GM12878 (cell line): ENCODE measurements around the gene CAMK2D. TPM values are rescaled to one million over a fixed set of nuclear protein-coding genes. Genes with fewer than 3 reads are reported as not detected.

Experiments
- ATAC-seq: fragments of 200-7000 bp; cut with Tn5 transposase; 3 replicates; pipeline ENCODE4 v1.9.1; 2020; ENCODE audit warnings: mild to moderate bottlenecking, moderate library complexity
- BruUV-seq: library from RNA; stranded (reverse); fragments of 400-500 nt; replicated peaks from 2 replicates; lab custom pipeline; 2021; lab: Mats Ljungman, UMichigan
- CTCF ChIA-PET: fragments of 300-600 bp; sonication (Branson Sonifier 250); formaldehyde crosslinking; extraction: SDS; loops from one replicate; lab custom pipeline; 2021; ENCODE audit warnings: inconsistent platforms; lab: Yijun Ruan, JAX
- POLR2A ChIA-PET: fragments of 350-600 bp; formaldehyde crosslinking; extraction: SDS; loops from one replicate; lab custom pipeline; 2021; ENCODE audit warnings: inconsistent platforms; lab: Charles Lee
- RAD21 ChIA-PET: fragments of 300-600 bp; sonication (Branson Sonifier 250); formaldehyde crosslinking; loops from one replicate; lab custom pipeline; 2023; ENCODE audit warnings: antibody characterized with exemption; ENCODE audit not compliant: unreplicated experiment; lab: Charles Lee
- SMC1A ChIA-PET: fragments of 300-600 bp; sonication (Branson Sonifier 250); formaldehyde crosslinking; loops from one replicate; lab custom pipeline; 2023; ENCODE audit not compliant: unreplicated experiment, uncharacterized antibody; lab: Charles Lee
- DNase-seq: peaks from one replicate; pipeline ENCODE4 v3.0.0-alpha.2; 2011; ENCODE audit warnings: low read depth, low spot score
- FAIRE-seq: peaks from 3 replicates; lab custom pipeline; 2011; peaks lifted over from hg19 to GRCh38; lab: Jason Lieb, UNC
- H2AFZ ChIP-seq: 2 replicates; pipeline ENCODE4 v1.6.0; 2011; ENCODE audit warnings: low read depth, low read length, control low read depth; ENCODE audit not compliant: control insufficient read depth
- H3K27ac ChIP-seq: 2 replicates; pipeline ENCODE4 v1.5.1; 2011; ENCODE audit warnings: control low read depth; ENCODE audit not compliant: control insufficient read depth, insufficient read depth
- H3K27me3 ChIP-seq, 2 experiments: replicated peaks in 1 of 2; 2 replicates each; pipeline versions ENCODE4 v1.6.0 to v1.6.1; 2011; ENCODE audit warnings: low read length in 1 of 2; ENCODE audit not compliant: control insufficient read depth in 2 of 2, insufficient read depth in 2 of 2
- H3K36me3 ChIP-seq, 2 experiments: 2 replicates each; pipeline ENCODE4 v1.5.1; 2011; ENCODE audit warnings: low read length in 1 of 2; ENCODE audit not compliant: control insufficient read depth in 2 of 2, insufficient read depth in 2 of 2
- H3K4me1 ChIP-seq: 2 replicates; pipeline ENCODE4 v1.6.1; 2011; ENCODE audit warnings: mild to moderate bottlenecking, low read length, moderate library complexity, mixed read lengths; ENCODE audit not compliant: control insufficient read depth, insufficient read depth
- H3K4me2 ChIP-seq: 2 replicates; pipeline ENCODE4 v1.6.0; 2011; ENCODE audit warnings: control low read depth; ENCODE audit not compliant: control insufficient read depth, insufficient read depth
- H3K4me3 ChIP-seq: fragments of 200-600 bp; sonication (generic); 2 replicates; pipeline ENCODE4 v1.5.1; 2016
- H3K79me2 ChIP-seq: 2 replicates; pipeline ENCODE4 v1.6.0; 2011; ENCODE audit warnings: low read length; ENCODE audit not compliant: control insufficient read depth, insufficient read depth
- H3K9ac ChIP-seq: 2 replicates; pipeline ENCODE4 v1.8.0; 2011; ENCODE audit warnings: low read length, control low read depth, mixed read lengths; ENCODE audit not compliant: control insufficient read depth, insufficient read depth
- H3K9me3 ChIP-seq: replicated peaks from 3 replicates; pipeline ENCODE4 v1.5.1; 2011; ENCODE audit warnings: mild to moderate bottlenecking, low read length; ENCODE audit not compliant: control insufficient read depth, insufficient read depth
- H4K20me1 ChIP-seq: 2 replicates; pipeline ENCODE4 v1.6.0; 2011; ENCODE audit not compliant: control insufficient read depth, insufficient read depth
- ATF3 ChIP-seq: IDR thresholded peaks from 2 replicates; pipeline ENCODE4 v1.6.1; 2011; ENCODE audit warnings: low read depth, mild to moderate bottlenecking, low read length, moderate library complexity, borderline replicate concordance; ENCODE audit errors: extremely low read depth
- ELK1 ChIP-seq: IDR thresholded peaks from 2 replicates; pipeline ENCODE4 v1.6.1; 2012; ENCODE audit warnings: low read depth, low read length, improper control_type of control experiment
- HDAC2 ChIP-seq: fragments of 200-600 bp; sonication (generic); IDR thresholded peaks from 2 replicates; pipeline ENCODE4 v1.6.1; 2017
- IRF5 ChIP-seq: fragments of 450-650 bp; IDR thresholded peaks from 2 replicates; pipeline ENCODE4 v1.6.1; 2017; ENCODE audit warnings: borderline replicate concordance
- KDM1A ChIP-seq: fragments of 200-600 bp; sonication (generic); IDR thresholded peaks from 2 replicates; pipeline ENCODE4 v1.6.1; 2016; ENCODE audit warnings: borderline replicate concordance
- MTA2 ChIP-seq: fragments of 450-650 bp; IDR thresholded peaks from 2 replicates; pipeline ENCODE4 v1.6.1; 2016; ENCODE audit warnings: low read depth, mild to moderate bottlenecking, moderate library complexity
- ZSCAN29 ChIP-seq: fragments of 450-650 bp; IDR thresholded peaks from 2 replicates; pipeline ENCODE4 v1.6.1; 2017; ENCODE audit warnings: mild to moderate bottlenecking, moderate library complexity
- WGBS: methylation state at CpG from one replicate; pipeline ENCODE4 v1.1.6; 2016; ENCODE audit warnings: low lambda C conversion rate; ENCODE audit not compliant: insufficient replicate concordance, insufficient coverage; ENCODE audit errors: missing lambda C conversion rate; 5-methylcytosine and 5-hydroxymethylcytosine counted together
- in situ Hi-C: fragments of 300-500 bp; cut with MboI; formaldehyde crosslinking; loops from 9 replicates; pipeline ENCODE4 v1.14.3; 2018; ENCODE audit warnings: mixed read lengths
- intact Hi-C: fragments of 100-400 bp; cut with micrococcal nuclease; formaldehyde crosslinking; loops from one replicate; pipeline ENCODE4 v1.14.2; 2022; ENCODE audit not compliant: unreplicated experiment
- polyA plus RNA-seq, 11 experiments: library from polyadenylated mRNA; depleted of rRNA in 4 of 11; unstranded in 6 of 11; stranded (reverse) in 5 of 11; fragments of >200 nt; fragmentation: Nextera tagmentation in 4 of 11; fragmentation: Illumina TruSeq in 1 of 11; extraction: Ambion mirVana in 4 of 11; extraction: Trizol in 1 of 11; gene quantifications; 1 replicate in 1 of 11; 2 replicates in 10 of 11; pipeline versions ENCODE4 v1.2.1 to v1.2.3, GENCODE V29; 2011 to 2016; ENCODE audit warnings: inconsistent platforms in 2 of 11, missing spikeins in 2 of 11, low read depth in 1 of 11
- total RNA-seq, 4 experiments: library from RNA; depleted of rRNA in 3 of 4; stranded (reverse); fragments of >200 nt in 3 of 4; fragmentation: Illumina TruSeq in 1 of 4; extraction: Trizol in 1 of 4; gene quantifications; 2 replicates each; pipeline versions ENCODE4 v1.2.1 to v1.2.3, GENCODE V29; 2013 to 2021

Gene CAMK2D
- total and polyA plus RNA-seq, 10 of the 15 experiments (the other 5 are each of a cell fraction or from before 2014, with no cell fraction given): 6.9 to 88.5 (median 12.9) TPM

GRCh38 chr4:113502906-113503305 lies 258.6 kb downstream of the CAMK2D start:
- POLR2A ChIA-PET: no interaction called here
- CTCF ChIA-PET: no interaction called here
- Histone ChIP-seq H3K9me3 (no peaks in the 10 kb centered on the region), H3K79me2 (no peaks in the 10 kb centered on the region), H3K4me3 (no peak overlapping the region), H3K9ac (no peak overlapping the region), H3K36me3 (peaks cover 2 to 5% of the 10 kb centered on the region in 2 experiments; a peak in 3 of 4 replicates), H3K4me1 (no peaks in the 10 kb centered on the region), H4K20me1 (no peaks in the 10 kb centered on the region), H3K27ac (no peak overlapping the region), H3K27me3 (no peaks in the 10 kb centered on the region), H3K4me2 (no peak overlapping the region), H2AFZ (no peak overlapping the region)
- FAIRE-seq (no peak), DNase-seq (no peak), ATAC-seq (no peak)
- in situ Hi-C loops (no loop called here), intact Hi-C loops (no loop called here)
- RAD21 ChIA-PET: no interaction called here
- SMC1A ChIA-PET: no interaction called here
- TF ChIP-seq ATF3: no peak
- TF ChIP-seq HDAC2: no peak
- TF ChIP-seq IRF5: no peak
- no peak for TF ChIP-seq ELK1
- TF ChIP-seq KDM1A: no peak
- TF ChIP-seq MTA2: no peak
- TF ChIP-seq ZSCAN29: no peak
- no TSS peak for BruUV-seq
- WGBS: 98% methylated on average over 3 of the region's 3 CpGs
